Measurements from ENCODE around the gene ZNF74.

The ZNF74 gene

DNA sequence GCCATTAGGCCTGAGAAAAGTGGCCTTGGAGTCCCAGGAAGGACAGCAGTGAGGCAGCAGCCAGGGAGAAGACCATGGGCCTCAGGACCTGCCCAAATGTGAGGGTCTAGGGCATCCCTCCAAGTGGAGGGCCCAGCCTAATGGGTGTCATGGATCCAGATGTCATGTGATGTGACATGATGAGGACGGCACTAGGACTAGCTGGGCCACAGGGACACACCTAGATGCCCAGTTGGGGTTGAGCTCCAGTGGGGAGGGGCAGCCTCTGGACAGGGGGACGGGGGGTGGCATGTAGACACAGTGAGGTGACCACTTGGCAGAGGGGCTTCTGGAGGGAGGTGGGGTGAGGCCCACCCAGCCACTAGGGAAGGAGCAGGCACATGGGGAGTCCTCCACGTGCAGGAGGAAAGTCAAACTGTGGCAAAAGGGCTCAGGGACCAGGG is 38.3 kb downstream of the ZNF74 start:
- DNase-seq (ENCODE audit: low spot score) = no peak

DNA sequence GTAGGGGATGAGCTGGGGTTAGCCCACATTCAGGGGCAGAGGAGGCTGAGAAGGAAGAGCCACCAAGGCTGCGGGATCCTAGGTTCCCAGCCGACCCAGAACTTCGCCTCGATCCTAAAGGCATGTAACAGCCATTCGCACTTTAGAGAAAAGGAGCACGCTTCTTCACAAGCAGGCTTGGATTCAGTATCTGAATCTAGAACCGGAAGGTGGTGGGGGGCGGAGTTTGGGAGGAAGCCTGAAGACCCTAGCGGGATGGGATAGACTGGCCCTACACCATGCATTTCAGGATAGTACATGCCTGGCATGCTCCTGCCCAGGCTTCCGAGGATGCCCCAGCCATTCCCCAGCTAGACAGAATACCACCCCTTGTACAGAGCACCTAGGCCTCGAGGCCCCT is 39.2 kb downstream of the ZNF74 start:
- DNase-seq (ENCODE audit: low spot score) = peak; percentile 20

- DNase-seq (ENCODE audit: low spot score) = peak; percentile 32
Observed at GRCh38 chr22:20433686-20434241, 39.8 kb downstream of the ZNF74 start.

GRCh38 chr22:20434264-20434751 is 40.4 kb downstream of the ZNF74 start:
- no peak for DNase-seq (ENCODE audit: low spot score)

- no peak for DNase-seq (ENCODE audit: low spot score)
Observed at GRCh38 chr22:20434773-20435172, 40.8 kb downstream of the ZNF74 start.

- DNase-seq (ENCODE audit: low spot score) = peak; percentile 24
Observed at GRCh38 chr22:20435436-20436306, 41.7 kb downstream of the ZNF74 start.

- peak; percentile 76 for DNase-seq (ENCODE audit: low spot score)
Observed at GRCh38 chr22:20436307-20436767, 42.4 kb downstream of the ZNF74 start.

DNA sequence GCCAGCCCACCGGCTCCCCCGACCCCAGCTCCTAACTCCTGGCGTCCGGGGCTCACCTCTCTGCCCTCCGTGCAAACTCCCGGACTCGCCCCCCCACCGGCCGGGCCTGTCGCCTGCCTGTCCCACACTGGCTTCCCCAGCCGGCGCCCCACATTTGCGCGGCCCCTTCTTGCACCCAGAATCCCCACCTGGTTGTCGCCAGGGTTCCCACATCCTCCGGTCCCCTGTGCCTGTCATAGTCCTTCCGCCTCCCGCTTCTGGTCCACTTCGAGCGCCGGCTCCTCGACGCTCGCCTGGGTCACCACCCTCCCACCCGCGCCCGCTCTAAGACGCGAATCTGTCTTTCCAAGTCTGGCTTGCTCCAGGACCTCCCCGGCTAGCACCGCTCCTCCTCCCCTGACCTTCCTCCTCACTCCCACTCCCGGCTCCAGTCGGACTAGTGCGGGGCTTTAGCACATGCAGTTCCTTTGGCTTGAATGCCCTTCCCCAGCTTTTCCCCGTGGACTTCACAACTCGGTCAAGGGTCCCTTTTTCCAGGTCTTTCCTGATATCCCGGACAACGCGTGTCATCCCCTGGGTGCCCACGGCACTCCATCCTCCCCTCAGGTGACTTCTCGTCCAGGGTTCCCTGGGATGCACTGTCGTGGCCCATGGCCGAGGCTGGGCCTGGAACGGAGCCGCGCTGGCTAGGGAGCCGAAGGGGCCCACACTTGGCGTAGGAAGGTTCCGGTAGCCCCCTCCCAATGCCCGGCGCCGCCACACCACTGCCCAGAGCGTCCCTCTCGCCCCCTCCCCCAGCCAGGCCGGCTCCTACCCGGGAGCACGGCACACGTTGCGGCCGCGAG is 43.0 kb downstream of the ZNF74 start:
- no peak for DNase-seq (ENCODE audit: low spot score)

DNA sequence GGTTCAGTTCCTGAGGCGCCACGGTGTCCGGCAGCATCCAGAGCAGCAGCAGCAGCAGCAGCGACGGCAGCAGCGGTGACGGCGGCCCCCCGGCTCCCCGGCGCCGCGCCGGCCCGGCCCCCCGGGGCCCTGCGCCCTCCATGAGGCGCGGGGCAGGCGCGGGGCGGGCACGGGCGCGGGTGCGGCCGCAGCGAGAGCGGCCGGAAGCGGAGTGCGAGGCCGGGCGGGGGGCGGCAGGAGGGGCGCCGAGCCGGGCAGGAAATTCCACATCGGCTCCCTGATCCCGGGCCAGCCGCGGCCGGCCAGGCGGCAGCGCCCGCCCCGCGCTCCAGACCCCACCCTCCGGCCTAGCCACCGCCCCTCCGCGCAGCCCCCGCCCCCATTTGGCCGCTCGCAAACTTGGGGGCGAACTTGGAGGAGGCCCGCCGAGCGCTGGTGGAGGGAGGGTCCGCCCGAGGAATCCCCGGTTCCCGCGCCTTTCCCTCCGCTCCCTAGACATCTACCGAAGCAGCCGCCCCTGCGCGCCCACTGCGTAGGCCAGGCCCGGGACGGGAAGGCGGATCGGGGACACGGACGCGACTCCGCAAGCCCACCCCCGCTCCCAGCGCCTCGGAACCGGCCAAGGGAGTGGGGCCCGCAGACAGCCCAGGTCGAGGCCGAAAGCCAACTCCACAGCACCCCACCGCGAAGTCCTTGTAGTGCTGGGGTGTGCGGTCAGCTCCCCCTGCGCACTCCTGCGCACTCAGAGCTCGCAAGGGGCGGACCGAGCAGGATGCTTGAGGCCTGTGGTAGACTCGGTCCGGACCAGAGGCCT is 43.9 kb downstream of the ZNF74 start, which contains the start of gene SCARF2:
SCARF2 (minus strand) TSS at position 213 of the 814 bp plus-strand sequence; CDS start at position 142, 71 bp downstream.
- DNase-seq (ENCODE audit: low spot score) = peak; percentile 67

DNA sequence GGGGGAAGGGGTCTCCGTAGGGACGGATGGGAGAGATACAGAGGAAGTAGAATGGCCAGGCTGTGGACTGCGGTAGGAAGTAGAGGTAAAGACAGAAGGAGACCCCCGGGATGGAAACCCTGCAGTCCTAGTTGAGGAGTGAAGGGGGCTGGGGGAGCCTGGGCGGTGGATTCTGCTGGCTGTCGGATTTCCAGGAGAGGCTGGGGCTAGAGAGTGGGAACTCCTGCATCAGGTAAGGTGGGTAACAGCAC is 44.4 kb downstream of the ZNF74 start:
- no peak for DNase-seq (ENCODE audit: low spot score)

- DNase-seq (ENCODE audit: low spot score) = peak; percentile 38
Observed at GRCh38 chr22:20438678-20439492, 44.9 kb downstream of the ZNF74 start.

GRCh38 chr22:20439556-20439927 is 45.6 kb downstream of the ZNF74 start:
- no peak for DNase-seq (ENCODE audit: low spot score)

GRCh38 chr22:20439928-20440575 is 46.1 kb downstream of the ZNF74 start:
- DNase-seq (ENCODE audit: low spot score) = peak; percentile 25

GRCh38 chr22:20440637-20441591 is 47.0 kb downstream of the ZNF74 start:
- peak; percentile 29 for DNase-seq (ENCODE audit: low spot score)

DNA sequence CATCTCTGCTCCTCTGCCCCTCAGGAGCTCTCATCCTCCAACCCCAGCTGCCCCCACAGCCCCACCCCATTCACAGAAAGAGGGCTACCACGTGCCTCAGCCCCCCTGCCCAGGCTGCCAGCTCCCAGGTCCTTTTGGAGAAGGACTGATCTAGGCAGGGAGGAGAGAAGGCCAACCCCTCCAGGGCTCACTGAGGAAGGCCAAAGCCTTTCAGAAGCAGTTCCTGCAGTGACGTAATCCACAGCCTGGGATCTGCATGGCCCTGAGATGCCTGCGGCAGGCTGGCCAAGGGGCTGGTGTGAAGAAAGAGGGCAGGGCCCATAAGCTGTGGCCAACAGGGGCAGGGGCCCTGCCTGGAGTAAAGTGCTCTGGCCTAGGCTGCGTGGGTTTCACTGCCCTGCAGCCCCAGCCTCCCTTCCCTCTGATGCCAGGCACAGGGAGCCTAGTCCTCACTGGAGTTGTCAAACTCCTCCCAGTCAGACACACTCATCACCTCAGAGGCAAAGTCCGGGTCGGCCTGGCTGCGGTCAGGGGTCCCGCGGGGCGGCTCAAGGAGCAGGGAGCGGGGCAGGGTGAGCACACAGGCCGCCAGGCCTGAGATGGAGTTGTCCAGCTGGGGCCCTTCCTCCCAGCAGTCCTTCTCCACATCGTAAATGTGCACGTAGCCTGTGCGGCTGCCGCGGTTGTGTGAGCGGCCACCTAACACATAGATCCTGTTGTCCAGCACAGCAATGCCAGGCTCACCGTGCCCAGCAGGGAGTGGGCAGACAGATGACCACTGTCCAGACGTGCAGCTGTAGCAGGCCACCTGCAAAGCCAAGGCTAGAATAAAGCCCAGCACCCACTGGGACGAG is 47.9 kb downstream of the ZNF74 start:
- DNase-seq (ENCODE audit: low spot score) = peak; percentile 21

- peak; percentile 15 for DNase-seq (ENCODE audit: low spot score)
Observed at GRCh38 chr22:20442485-20443284, 48.7 kb downstream of the ZNF74 start.

- no peak for DNase-seq (ENCODE audit: low spot score)
Observed at GRCh38 chr22:20444325-20444724, 50.4 kb downstream of the ZNF74 start.
